Fibroblast of skin of scalp (primary cell): ENCODE measurements around the gene RASA2.
"Not testable (repeated sequence)": the region's sequence is repeated elsewhere in the genome, so short reads cannot be mapped to it uniquely, and the experiment has no call there.

Experiments used
- DNase-seq: peaks from one replicate; pipeline ENCODE4 v3.0.0-alpha.2; 2013

The RASA2 gene

DNA sequence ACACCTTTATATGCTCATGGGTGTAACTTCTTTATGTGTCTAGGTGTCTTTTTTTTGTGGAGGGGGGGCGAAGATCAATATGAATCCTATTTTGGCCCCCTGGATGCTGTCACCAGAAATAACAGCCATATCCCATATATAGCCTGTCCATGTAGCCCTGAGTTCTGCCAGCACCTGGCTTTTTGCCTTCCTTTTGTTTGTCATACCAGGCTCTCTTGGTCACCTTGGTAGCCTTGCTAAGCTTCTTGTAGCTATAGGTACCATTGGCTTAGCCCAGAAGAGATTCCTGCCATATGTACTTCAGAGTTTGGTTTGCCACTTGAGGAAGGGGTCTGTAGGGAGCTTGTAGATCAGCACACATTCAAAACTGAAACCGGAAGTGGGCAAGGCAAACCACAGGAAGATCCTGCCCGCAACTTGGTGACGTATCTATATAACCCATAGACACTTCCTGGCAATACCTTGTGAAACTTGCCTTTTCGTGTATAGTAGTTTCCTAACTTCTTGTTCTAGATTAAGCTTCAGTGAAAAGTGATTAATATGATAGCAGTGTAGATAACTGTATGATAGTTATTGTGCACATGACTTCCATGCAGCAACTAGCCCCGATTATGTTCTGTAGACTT lies 11.9 kb downstream of the RASA2 start:
- no peak for DNase-seq

DNA sequence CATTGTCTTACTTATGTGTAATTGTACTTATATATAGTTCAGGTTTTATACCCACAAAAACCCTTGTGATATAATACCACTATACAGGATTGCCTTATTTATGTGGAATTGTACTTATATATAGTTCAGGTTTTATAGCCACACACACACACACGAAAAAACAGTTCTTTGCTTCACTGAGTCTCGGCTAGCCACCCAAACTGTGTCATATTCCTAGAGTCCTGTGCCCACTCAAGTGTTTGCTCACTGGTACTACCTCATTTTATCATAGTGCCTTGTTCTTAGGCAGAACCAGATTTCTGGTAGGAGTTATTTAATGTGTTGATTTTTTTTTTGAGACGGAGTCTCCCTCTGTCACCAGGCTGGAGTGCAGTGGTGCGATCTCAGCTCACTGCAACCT lies 12.5 kb downstream of the RASA2 start:
- no peak for DNase-seq

DNA sequence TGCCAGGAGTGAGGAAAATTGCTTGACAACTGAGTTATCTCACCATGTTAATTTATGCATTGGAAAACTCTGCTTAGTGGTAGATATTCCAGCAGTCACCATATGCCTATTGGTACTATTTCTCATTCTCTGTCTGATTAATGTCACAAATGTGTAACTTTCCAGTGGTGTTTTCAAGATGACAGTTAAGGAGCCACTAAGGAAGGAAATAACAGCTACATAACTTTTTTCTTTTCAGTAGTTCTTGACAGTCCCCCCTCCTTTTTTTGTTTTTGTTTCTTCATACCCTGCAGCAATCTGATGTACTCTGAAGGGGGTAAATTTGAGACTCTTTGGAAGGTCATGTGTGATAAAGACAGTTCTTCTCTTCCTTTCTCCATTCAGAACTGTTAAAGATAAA lies 13.1 kb downstream of the RASA2 start:
- DNase-seq = no peak

DNA sequence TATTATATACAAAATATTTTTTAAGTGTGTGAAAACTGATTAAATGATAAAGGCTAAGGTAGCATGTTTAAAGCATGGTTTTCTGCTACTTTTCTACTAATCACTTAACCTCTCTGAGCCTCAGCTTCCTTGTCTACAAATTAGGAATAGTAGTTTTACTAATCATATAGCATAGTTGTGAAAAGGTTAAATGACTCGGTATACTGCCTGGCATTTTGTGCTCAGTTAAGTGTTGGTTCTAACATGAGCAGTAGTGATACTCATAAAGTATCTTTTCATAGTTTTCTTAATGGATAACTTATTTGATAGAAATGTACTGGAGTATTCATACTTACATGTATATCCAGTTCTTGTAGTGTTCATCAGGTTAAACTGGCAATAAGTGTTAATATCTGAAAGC lies 13.6 kb downstream of the RASA2 start:
- DNase-seq = no peak

DNA sequence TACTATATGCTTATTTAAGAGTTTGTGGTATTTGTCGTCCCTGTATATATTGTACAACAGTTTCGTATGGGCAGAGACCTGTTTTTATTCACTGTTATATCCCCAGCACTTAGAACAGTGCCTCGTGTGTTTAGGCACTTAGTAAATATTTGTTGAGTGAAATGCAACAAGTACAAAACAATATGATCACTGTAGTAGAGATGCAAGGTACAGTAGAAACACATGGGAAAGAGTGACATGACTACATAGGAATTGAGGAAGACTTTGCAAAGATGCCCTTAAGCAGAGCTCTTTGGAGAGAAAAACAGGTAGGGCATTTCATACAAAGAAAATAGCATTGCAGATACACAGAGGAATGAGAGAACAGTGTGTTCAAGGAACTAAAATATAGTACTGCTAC lies 18.3 kb downstream of the RASA2 start:
- no peak for DNase-seq

DNA sequence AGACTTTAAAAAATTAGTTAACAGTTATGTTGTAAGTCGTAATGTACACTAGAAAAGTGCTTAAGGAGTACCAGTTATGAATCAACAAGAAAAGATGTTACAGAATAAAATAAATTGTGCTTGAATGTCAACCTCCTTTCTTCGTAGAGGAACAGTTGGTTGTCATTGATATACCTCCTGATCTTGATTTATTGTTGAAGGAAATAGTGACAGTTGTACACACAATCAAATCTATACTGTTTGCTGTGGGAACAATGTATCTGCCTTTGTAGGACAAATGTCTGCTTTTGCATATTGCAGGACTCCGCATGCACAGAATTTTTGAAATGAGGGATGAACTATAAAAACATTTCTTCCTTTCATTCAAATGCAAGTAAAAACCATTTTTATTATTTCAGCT lies 19.2 kb downstream of the RASA2 start:
- no peak for DNase-seq

DNA sequence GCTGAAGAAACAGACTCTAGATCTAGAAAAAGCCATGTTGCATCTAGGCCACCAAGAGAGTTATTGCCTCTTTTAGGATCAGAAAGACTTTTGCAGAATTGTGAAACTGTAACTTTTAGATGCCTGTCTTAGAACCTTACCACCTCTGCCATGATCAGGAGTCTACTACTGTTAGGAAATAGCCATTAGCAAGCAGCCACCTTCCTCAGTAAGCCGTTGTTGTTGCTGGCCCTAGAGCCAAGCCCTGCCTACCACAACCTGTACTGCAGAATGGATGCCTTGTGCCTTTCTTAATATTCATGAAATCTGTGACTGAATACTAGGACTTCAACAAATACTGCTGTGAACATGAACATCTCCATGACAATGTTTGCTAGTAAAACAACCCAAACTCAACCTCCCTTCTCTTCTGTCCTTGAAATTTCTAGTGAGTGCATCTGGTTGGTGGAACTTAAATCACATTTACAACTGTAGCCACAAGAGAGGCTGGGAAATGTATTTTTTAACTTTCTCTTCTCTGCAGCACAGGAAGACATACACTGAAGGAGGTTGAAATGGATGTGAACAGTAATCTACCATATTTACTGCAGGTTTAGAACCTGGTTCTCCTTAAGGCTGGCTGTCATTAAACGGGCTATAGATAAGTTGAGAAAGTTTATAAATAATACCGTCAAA lies 20.7 kb downstream of the RASA2 start:
- no peak for DNase-seq

DNA sequence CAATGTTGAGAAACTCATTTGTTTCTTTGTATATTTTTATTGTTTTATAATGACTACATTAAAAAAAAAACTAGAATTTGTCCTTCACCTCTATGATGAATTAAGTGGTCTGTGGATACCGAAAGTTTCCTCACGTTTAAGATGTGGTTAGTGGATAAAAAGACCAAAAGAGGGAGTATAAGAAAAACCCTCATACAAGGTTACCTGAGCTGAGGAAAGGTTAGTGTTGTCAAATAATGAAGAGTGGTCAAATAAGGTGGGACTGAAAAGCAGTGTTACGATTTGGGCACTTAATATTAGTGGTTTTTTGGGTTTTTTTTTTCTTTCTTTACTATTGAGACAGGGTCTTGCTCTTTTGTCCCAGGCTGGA lies 21.2 kb downstream of the RASA2 start:
- no peak for DNase-seq

DNA sequence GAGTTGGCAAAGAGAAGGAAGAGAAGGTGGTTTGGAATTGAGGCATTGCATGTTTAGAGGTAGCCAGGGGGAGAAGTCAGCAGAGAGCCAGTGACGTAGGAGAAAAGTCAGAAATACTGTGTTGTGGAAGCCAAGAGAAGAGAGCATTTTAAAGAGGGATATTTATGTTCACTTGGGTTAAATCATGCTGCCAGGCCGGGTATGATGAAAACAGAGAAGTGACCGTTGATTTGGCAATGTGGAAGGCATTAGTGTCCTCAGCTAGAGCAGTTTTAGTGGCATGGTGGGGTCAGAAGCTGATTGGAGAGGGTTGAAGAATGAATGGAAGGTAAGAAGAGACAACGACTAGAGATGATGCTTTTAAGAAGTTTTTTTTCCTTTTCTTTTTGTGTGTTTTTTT lies 24.5 kb downstream of the RASA2 start:
- no peak for DNase-seq

DNA sequence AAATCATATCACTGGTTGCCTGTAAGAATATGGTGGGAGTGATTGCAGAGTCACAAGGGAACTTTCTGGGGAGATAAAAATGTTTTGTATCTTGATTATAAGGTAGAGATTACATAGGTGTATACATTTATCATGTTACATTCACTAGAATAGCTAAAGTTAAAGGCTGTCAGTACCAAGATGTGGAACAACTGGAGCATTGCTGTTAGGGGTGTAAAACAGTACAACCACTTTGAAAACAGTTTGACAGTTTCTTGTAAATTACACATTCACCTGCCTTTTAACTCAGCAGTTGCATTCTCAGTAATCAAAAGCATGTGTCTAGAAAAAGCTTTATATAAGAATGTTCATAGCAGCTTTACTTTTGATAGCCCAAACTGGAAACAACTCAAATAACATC lies 27.6 kb downstream of the RASA2 start:
- no peak for DNase-seq

DNA sequence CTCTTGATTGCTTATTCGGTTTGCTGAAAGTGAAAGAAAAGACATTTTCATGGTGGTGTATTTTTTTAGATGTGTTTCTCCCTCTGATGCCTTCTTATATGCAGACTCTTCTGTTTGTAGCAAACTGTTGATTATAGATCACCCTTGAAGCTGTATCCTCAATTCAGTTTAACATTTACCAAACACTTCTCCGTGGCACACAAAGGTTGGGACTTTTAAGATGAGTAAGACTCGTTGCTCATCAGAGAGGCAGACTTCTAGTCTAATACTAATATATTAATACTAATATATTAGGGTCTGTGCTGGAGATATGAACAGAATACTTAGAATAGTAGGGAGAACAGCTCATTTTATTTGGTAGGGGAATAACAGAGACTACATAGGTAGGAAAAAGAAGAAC lies 32.8 kb downstream of the RASA2 start:
- no peak for DNase-seq

DNA sequence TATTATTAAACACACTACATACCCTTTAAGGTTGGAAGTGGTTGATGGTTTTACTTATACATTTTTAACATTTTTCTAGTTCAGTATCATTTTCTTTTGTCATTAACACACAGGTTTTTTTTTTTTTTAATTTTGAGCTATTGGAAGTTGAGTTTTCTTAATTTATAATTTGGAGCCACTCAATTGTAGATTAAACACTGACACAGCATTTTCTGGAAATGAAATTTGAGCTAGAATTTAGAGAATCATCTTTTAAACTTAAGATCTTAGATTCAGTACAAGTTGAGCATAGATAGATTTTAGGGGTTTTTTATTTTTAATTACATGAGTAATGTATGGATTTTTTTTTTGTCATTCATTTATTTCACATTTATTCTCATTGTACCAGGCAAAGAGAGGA lies 35.0 kb downstream of the RASA2 start:
- DNase-seq = no peak

DNA sequence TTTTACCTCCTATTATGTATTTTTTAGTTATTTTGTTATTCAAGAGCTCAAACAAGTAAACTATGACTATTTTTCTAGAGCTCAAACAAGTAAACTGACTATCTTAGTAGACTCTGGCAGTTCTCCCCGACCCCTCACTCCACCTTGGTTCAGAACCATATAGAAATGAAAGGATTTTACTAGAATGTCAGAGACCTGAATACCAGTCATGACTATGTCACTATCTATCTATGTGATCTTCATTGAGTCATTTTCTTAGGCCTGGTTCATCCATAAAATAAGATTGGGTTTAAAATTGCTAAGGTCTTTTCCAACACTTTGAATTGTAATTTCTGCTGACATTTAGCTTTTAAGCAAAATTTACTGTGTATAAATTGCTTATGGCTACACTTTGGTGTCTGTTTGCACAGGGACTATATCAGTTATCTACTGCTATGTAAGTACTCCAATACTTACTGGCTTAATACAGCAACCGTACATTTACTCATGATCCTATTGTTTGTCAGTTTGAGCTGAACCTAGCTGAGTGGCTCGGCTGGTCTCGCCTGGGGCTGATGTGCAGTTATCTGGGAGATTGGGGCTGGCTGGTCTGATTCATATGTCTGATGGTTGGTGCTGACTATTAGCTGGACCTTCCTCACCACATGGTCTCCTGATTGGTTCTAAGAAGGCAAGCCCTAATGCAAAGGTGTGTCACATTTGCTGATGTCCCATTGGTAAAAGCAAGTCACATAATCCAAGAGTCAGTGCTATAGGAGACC lies 37.0 kb downstream of the RASA2 start:
- no peak for DNase-seq

DNA sequence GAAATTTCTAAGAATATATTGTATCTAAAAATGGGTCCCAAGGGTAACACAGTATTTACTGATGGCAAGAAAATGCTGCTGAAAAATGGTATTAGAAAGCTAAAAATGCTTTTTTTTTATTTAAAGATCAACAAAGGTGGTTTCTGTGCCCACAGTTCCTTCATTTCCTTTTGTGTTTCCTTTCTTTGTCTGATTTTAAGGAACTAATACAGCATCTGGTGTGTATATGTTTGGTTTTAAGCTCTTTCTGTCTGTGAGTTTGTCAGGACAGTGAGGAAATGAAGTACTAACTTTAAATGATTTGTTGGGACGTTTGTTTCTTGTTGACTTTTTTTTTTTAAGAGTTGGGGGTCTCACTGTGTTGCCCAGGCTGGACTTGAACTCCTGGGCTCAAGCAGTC lies 38.2 kb downstream of the RASA2 start:
- DNase-seq = no peak

DNA sequence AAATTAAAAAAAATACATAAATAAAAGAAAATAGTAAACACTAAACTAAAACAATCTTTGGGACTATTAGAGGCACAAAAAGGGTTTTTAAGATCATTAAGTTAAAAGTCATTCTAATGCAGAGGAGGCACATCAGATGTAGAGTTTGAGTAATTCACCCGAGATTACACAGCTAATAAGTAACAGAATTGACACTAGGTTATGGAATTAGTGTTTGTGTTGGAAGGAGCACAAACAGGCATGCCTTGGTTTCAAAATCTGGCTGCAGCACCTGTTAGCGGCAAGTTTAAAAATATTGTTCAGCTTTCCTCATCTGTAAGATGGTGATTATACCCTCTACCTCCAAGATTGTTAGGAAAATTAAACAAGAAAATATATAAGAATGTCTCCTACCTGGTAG lies 39.0 kb downstream of the RASA2 start:
- DNase-seq = no peak

DNA sequence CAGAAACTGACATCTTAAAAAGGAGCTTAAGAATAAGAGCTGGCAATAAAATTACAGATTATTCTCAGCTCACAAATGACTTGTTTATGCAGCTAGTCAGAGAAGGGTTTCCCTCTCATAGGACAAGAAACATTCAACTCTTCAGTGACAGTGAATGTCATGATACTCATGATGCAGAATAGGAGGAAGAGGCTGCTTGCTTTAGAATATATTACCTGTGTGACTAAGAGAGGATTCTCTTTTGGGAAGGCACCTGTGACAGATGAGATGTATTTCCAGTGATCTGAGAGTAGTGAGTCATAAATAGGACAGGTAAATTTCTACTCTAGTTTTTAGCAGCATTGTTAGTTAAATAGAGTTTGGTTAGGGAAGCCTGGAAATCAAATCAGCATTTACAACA lies 39.9 kb downstream of the RASA2 start:
- DNase-seq = no peak

DNA sequence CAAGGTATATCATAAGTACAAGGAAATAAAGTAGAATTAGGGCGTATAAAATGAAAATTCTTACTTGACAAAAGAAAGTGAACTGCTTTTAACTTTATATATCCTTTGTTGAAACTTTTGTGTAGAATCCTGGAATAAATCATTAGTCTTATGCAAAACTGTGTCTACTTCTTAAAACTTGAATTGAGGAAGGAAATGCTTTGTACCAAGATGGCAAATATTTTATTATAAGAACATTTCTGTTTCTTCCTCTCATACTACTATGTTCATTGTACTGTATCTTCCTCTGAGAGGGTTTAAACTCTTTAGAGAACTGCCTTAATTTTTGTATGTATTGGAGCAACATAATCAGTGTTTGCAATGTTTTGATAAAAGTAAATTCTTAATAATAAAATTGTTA lies 42.0 kb downstream of the RASA2 start:
- no peak for DNase-seq

DNA sequence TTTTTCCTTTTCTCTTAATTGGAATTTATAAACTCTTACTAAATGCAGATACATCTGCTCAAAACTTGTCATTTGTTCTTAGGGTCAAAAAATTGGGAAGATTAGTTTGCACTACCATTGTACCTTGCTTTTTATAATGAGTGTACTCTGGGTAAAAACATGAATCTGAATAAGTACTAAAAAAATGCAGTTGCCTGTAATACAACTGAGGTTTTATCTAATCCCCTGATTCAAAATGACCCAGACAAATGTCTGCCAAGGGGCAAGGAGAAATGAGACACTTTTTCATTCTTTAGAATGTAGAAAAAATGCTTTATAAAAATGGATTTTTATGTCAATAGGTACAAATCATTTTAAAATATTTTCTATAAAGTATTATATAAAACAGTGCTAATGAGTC lies 42.4 kb downstream of the RASA2 start:
- peak; percentile 13 for DNase-seq

DNA sequence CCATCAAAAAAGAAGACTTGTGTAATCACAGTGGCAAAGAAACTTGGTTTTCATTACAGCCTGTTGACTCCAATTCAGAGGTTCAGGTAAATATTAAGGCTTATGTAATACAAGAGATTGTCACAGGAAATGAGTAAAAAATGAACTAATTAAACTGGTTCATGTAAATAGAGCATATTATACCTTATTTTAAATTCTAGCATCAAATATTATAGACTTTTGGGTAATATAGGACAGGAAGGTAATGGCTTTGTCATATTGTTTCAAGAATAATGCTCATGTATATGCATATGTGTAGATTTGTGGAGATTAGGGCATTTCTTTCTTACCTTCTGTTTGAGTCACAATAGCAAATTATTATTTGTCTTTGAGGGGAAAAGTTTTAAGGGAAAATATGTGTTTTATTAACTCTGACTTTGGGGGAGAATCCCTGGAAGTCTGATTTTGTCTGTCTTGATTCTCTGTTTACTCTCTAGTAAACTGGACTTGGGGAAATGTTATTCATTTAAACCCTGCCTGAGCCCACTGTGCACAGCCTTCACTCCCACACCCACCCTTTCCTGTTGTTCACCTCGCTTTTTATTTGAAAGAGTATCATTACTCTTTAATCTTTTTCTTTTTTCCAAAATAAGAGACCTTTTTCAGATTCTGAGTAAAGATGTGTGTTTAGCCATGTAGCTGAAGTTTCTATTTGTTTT lies 43.0 kb downstream of the RASA2 start:
- no peak for DNase-seq

DNA sequence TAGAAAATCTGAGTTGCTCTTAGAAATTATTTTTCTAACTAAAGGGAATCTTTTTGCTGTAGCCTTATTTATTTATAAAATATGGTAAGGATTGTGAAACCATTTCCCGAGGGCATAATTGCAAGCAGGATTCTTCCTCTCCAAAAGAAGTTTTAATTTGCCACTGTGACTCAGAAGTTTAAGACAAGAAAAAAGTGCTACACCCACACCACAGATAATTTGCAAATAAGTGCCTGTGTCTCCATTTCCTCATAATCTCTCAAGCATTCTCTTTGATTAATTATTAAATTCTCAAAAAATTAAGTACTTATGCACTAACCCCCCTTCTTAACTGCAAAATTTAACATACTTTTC lies 43.6 kb downstream of the RASA2 start:
- peak; percentile 73 for DNase-seq

DNA sequence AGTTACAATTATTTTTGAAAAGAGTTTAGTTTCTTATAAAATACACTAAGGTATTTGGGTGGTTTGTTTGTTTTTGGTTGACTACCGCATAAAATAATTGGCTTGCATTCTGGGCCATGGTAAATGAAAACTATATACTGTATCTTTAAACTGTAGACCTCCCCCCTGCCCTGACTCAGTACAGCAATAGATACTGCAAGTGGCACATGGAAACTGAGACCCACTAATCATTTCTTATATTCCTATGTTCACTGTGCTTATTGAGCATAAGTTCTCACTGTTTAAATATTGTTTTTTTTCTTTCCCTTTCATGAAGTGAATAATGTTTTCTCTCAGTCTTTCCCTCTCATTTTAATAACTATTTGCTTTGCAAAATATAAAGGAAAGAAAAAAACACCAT lies 45.8 kb downstream of the RASA2 start:
- no peak for DNase-seq

DNA sequence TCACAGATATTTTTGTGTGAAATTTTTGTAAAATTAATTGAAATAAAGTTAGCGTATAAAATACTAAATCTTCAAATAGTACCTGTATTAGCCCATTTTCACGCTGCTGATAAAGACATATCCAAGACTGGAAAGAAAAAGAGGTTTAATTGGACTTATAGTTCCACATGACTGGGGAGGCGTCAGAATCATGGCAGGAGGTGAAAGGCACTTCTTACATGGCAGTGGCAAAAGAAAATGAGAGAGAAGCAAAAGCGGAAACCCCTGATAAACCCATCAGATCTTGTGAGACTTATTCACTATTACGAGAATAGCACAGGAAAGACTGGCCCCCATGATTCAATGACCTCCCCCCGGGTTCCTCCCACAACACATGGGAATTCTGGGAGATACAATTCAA lies 49.2 kb downstream of the RASA2 start:
- not testable (repeated sequence) for DNase-seq

DNA sequence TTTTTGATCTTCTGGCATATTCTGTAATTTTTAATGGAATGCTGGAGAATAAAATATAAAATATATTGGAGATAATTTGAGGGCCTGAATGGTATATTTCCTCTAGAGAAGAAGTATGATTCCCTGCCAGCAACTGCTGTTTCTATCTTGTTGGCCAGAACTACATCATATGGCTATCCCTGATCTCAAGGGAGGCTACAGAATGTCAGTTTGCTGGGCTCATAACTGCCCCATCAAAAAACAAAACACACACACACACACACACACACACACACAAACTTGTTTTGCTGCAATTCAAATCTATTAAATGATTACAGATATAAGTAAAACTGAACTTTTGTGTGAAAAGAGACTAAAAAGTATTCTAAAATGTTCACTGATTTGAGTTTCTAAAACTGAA lies 51.0 kb downstream of the RASA2 start:
- peak; percentile 27 for DNase-seq
